Stimulated activated CD4-positive, alpha-beta T cell treated with anti-CD3 and anti-CD28 coated beads, Interleukin-12 subunit alpha, Interleukin-12 subunit beta, amount 100 ng/mL, for 24 hours (primary cell): ENCODE data around the gene KLF13.
A peak's percentile ranks its signal among the peaks of the same experiment; 100 is the strongest.

Source experiments
- DNase-seq, 2 experiments: peaks; one replicate each; pipeline ENCODE4 v3.0.0-alpha.2; 2020; ENCODE audit warnings: low read depth in 2 of 2

The KLF13 gene

DNA sequence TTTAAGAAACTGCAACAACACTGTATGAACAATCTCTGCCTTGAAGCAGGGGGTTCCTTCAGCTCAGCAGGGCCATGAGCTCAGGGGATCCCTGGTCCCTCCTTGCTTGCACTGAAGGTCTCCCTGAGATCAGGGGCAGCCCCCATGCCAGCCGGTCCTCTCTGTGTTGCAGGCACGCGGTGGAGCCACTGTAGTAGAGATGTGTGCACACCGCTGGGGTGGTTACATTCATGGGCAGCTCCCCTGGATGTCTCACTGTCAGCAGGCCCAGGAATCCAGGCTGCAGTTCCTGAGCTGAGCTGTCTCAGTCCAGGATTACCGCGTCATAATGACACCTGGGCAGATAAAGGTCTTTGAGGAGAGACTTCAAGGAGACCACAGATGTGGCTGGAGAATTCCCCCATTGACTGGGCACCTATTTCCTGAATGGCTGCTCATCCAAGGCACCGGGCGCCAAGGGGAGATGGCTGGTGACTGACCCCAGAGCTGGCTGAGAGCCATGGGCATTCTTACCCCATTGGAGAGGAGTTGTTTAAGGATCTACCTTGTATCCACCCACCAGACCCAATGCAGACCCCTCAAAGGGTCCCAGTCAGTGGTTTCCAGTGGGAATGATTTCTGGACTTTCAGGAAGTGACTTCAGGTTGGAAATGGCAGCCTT is 10.4 kb upstream of the KLF13 start:
- DNase-seq = no peak

DNA sequence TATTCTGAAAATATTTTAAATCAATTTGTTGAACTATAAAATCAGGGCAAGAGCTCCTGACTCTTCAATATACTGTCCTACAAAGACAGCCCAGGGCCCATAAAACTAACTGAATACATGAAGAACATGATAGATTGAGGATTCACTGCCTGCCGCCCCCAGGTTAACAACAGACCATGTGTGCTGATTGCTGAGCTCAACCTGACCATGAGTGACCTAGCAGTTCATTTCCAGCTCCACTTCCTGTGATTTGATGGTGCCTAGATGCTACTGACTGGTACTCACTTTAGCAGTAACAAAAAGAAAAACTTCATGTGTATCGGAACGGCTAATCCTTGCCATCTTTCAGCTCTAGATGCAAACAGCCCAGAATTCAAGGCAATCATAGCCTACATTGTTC is 9.6 kb upstream of the KLF13 start:
- no peak for DNase-seq

DNA sequence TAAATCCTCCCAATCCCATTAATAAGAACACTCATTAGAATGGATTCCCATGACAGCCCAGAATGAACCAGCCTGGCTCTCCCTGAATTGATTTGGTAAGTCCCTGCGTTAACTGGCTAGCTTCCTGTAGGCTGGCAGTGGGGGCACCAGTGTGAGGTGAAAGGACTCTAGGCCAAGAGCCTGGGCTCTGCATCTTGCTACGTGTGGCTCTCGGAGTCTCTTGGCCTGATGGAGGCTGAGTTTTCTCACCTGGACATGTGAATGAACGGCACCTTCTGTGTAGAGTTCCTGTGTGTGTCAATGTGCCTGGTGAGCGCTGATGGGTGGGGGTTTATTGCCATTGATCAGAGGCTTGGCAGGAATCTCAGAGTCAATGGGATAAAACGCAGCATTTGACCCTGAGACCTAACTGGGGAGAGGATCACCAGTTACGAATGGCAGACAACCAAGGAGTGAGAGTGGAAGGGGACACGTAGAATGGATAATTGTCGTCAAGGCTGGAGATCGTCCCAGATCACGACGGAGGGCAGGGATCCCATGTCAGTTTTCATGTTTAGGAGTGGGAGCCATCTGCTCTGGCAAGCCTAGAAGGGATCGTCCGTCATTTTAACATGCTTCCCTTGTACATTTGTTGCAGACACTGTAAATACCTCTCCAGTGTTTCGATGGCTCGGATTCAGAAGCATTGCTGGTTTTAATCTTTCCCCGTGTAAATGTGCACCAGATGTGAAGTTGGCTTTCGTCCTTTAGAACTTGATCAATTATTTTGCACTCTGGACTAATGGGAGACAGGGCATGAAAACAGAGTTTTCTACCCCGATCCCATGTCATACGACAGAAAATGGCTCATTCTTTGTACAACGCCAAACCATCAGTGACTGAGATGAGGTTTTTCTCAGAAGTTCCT is 9.0 kb upstream of the KLF13 start:
- DNase-seq = no peak

DNA sequence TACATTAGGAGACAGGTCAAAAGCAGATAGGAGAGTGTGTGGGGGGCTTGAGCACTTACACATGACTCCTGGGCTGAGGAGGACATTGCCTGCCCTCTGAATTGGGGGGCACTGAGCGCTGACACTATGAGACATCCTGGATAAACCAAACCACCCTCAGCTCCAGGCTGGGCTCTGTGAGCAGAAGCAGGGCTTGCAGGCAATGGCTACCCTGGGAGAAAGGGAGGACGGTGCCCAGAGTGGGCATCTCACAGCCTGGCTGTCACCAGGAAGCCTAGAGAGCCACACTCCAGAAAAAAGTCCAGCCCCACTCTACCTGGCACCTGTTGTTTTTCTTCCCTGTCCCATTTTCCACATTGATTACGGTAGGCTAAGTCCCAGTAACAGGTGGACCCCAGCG is 8.2 kb upstream of the KLF13 start:
- no peak for DNase-seq

DNA sequence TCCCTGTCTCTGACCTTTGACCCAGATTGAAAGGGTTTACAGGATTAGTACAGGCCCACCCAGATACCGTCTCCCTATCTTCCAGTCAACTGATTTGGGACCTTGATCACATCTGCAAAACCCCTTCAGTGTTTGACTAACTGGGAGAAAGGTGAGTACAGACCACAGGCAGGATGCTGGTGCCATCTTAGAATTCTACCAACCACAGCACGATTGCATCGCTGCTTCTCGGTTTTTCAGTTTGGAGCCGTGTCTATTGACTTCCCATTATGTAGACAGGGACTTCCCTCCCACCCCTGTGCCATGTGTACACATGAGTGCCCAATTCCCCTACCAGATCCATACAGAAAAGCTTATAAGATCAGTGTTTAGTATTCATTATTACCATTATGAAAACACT is 6.6 kb upstream of the KLF13 start:
- DNase-seq = no peak

DNA sequence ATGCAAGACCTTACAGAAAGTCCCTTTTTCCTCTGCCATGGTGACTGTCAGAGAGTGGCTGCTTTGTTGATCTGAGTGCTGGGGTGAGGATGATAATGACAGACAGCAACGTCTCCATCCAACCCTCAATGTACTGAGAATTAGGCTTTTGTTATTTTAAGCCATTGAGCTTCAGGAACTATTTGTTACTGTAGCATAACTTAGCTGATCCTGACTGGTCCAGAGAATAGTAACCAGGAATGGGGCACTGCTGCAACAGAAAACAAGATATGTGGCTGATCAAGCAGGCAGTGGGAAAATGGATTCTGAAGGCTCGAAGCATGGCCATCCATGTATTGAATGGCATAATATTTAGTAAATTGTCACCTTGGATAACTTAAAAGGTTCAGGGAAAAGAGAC is 5.2 kb upstream of the KLF13 start:
- no peak for DNase-seq

DNA sequence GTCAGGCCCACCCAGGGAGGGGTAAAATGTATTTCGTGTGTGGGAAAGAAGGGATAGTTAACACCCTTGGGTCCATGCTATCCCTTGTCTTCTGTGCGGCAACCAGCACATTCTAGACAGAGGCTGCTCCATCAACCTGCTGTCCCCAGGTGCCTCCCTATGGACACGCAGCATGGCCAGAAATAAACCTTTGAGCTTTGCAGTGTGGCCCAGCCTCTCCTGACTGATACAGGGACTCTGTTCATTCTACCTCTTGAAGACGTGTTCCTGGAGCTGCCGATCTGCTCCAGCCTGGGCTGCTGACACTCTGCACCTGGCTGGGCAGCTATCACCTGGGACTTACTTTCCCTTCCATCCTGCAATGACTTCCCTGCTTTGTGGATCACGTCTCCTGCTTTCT is 4.1 kb upstream of the KLF13 start:
- no peak for DNase-seq

DNA sequence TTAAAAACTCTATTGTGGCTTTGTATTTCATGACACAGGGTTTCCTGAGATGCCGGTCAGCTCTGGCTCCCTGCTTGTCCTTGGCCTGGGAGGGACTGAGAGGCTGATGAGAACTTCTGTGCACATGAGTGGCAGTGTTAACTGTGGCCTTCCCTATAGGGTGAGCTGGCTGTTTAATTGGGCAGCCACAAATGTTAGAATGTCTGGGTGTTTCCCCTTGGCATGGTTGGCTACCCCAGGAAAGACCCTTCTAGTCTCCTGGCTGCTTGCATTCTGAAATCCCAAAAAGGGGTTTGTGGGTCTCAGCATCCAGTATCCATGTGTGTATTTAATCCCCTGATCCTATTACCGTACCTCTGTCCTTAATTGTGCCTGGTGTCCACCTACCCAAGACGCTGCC is 3.0 kb upstream of the KLF13 start:
- DNase-seq = no peak

DNA sequence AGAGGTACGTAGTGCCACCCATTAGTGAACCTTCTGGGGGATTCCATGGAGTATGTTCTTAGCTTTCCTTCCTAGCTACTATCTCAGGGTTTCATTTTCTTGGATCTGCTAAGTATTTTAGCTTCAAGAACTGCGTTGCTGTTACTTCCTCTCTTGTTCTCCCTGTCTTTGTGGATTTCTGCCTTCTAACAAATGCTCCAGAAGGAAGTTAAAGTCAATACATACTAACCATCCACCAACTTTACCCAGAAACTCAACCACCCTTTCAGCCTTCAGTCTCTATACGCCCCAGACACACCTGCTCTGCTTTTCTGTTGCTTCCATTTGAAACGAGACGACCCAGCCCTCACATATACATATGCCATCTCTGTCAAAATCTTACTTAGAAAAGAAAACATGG is 2.4 kb upstream of the KLF13 start:
- DNase-seq = no peak

DNA sequence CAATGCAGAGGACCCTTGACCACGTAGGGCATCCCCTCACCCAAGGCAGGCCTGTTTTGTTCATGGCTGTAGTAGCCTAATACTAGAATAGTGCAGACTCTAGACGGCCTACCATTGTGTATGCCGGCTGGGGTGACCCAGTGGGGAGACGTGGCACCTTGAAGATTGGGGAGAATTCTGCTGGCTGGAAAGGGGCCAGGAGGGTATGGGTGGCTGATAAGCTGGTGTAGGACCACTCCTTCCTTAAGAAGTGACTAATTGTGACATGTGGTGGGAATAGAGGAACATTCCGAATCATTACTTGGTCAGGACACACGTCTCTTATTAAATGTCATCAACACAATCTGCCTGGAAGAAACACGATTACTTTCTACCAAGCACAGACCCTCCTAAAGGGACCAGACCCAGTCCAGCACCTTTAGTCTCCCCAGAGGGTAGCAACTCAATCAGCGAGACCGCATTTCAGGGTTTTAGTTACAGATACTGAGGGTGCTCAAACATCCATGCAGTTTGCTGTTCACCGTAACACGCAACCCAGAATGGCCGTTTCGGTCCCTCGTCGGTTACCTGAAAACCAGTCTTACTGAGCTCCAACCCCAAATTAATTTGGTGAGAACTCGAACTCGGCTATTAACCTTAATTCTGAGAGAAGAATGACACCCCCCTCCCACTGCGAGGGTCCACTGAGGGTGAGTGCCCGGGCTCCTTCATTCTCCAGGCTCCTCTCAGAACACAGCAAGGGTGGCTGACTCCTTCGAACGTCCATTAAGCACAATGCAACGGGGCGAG is 1.6 kb upstream of the KLF13 start:
- no peak for DNase-seq

DNA sequence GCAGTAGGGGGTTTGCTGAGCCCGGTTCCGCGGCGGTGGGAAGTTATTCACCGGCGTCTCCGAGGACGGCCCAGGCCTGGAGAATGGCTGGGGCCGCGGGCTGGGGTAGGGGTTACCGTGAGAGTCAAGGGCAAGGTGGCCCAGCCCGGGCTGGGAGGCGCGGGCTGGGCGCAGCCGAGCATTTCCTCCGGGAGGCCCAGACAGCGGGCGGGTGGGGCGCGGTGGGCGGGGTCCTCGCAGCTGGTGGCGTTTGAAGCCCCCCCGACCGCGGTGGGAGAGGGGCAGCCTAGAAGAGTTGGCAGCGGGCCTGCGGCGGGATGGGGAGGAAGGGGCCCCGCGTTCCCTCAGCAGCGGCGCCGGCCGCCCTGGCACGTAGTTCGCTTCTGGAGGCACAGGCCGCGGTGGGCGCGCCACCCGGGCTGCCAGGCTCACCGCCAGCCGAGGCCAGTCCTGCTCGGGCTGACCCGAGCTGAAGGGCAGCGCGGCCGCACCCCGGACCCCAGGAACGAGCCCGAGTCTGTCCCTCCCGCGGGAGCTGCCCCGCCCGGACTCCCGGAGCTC is 960 bp upstream of the KLF13 start:
- DNase-seq = peak in 1 of 2 experiments; percentile 38

DNA sequence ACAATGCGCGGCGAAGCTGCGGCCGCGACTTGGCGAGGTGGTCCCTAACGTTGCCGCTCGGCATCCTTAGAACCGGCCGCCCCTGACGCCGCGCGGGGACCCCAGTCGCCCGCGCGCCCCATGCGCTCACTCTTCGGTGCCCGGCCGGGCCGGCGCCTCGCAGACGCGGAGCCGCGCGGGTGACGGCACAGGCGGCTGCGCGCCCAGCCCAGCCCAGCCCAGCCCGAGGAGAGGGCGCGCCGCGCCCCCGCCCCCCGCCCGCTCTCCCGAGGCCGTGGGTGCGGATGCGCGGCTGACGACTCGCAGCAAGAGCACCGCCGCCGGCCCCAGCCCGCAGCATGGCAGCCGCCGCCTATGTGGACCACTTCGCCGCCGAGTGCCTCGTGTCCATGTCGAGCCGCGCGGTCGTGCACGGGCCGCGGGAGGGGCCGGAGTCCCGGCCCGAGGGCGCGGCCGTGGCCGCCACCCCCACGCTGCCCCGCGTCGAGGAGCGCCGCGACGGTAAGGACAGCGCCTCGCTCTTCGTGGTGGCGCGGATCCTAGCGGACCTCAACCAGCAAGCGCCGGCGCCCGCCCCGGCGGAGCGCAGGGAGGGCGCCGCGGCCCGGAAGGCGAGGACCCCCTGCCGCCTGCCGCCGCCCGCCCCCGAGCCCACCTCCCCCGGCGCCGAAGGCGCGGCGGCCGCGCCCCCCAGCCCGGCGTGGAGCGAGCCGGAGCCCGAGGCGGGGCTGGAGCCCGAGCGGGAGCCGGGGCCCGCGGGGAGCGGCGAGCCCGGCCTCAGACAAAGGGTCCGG is 437 bp downstream of the KLF13 start:
- DNase-seq = peak; percentile 43 to 45

DNA sequence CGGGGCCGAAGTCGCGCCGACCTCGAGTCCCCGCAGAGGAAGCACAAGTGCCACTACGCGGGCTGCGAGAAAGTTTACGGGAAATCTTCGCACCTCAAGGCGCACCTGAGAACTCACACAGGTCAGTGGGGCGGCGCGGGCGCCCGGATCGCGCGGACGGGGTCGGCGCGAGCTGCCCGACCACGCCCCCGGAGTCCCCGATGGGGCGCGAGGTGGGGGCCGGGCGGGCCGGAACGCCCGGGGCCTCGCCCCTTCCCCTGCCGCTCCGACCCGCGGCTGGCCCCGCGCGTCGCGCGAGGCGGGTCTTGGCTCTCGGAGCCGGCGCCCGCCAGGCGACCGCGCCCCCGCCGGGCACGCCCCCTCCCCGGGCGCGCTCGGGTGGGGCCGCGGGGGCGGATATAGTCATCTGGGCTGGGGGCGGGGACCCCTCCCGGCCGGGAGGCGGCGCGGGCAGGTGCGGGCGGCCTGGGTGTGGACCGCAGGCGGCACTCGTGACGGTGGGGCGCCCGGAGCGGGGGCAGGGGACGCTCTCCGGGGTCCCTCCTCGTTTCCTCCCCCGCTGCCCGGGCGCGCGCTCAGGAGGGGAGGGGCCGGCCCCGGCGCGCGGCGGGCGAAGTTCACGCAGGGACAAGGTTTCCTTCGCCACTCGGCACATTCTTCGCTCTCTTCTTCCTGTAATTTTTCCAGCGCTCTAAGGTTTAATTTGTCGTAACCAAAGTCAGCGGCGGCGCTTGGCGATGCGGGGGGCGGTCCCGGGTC is 1.2 kb downstream of the KLF13 start:
- DNase-seq = peak in 1 of 2 experiments; percentile 41

DNA sequence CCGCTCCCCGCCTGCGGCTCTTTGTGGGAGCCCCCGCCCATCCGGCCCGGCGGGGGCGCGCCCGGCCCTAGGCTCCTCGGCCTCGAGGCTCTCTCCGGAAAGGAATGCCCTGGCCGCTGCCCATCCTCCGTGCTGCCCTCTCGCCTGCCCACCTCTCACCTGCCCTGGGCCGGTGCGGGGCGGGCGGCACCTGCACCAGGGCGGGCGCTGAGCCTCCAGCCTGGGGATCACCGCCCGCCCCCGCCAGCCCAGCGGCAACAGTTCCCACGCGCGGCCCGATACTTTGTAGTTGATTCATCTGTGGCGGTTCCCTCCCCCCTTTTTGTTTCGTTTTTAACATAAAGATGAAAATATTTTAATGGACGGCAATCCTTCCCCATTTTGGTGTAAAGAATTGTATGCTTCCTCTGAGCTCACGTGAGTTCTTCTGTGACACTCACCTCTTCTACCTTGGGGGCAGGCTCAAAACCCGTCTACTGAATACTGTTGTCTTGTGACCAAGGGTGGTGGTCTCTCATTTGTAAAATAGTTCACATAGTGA is 1.9 kb downstream of the KLF13 start:
- DNase-seq = peak in 1 of 2 experiments; percentile 78

DNA sequence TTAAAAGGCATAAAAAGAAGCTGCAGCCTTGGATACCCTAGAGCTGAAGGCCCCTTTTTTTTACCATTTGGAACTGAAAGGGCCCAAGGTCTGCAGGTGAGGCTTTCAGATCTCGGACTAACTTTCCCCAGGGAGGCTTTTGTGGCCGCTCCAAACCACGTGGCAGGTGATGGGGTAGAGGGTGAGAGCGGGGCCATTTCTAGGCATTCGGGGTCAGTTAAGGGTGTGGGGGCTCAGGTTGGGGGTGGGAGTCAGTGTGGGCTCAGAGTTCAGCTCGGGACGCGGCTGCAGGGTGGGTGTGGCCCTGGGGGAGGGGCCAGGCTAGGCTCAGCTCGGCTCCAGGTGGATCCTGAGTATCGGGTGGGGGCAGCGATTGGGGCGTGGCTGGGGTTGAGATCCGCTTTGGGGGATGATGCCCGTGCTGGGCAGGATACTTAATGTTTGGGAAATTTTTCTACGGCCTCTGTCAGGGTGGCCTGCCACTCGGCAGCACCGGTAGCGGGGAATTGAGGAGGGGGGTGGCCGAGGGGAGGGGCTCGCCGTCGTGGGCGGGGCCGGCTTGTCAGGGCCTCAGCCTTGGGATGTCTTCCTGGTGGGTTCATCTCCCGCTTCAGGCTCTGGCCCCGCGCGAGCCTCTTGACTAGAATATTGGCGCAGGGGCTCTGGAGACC is 2.5 kb downstream of the KLF13 start:
- DNase-seq = no peak

DNA sequence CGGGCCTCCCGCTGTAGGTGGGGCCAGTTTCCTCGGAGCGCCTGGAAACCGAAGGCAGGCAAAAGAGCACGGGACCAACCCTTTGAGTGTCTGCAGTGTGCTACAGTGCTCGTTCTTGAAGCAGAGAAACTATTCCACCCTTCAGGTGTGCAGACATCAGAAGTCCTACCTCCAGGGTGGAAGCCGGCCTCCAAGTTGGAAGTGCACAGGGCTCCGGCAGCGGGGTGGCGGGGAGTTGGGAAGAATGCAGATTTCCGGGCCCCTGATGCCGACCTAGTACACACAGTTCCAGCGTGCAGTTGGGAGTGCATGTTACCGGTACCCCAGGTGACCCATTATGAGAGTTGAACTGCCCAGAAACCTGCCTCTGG is 3.0 kb downstream of the KLF13 start:
- no peak for DNase-seq

DNA sequence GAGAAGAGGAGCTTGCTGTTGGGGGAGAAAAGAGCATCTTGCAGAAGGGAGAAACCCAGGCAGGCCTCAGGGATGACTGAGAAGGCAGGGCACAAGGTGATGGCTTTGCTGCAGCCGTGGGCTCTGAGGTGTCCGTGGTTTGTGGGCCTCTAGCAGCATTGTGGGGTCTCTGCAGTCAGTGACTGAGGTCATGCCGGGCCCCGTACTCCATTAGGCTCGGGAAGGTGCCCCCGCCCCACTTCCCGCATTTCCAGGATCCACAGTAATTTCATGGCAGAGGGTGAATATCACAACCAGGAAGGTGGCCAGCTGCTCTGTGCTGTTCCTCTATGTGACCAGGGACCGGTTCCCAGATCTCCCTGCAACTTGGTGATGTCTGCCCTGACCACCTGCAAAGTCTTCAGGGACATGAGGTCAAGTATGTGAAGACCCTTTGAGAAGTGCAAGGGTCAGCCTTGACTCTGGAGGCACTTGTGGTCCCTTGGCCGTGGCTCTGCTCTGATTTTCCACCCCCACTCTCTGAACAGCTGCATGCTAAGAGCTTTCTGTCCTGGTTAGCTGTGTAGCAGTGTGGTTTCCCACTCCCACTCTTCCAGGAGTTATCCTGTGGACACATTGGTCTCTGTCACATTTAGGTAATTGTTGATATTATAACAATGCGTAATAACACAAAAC is 3.6 kb downstream of the KLF13 start:
- DNase-seq = no peak

DNA sequence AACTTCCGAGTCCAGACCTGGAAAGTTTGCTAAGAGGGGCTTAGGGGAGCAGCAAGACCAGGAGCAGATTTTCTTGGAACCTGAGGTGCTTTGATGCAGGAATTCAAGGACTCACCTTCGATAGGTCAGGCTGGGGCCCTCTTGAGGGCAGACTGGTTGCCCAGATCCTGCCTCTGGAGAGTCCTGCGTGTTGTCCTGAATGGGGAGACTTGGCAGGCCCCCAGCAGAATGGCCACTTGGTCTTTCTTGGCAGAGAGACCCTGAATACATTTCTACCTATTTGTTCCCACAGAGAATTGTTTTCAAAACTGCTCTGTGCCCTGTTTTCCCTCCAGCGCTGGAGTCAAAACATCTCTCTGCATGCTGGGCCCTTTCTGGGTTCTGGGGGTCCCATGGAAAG is 4.2 kb downstream of the KLF13 start:
- no peak for DNase-seq

DNA sequence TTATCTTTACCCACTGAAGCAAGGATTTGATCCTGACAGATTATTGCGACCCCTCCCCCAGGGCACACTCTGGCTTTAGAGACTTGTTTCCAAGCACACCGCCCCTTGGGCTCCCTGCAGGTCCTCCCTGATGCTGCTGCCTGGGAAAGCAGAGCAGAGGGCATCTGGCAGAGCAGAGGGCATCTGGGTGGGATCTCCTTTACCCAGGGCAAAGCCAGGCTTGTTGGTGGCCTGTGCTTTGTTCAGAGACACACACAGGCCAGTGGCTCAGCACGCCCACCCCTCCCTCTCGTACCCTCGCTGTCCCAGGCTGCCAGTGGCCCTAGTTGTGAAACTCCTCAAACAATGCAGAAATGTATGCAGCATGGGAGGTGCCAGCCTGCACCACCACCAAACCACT is 4.8 kb downstream of the KLF13 start:
- DNase-seq = no peak
